Activated T-helper 1 cell treated with anti-CD3 and anti-CD28 coated beads, Interleukin-2, amount 50 U/mL, for 16 hours (primary cell): ENCODE data around the gene TM9SF2.

Source experiments
- DNase-seq, 2 donors: peaks; one replicate each; pipeline ENCODE4 v3.0.0-alpha.2; 2020; ENCODE audit warnings: low read depth in 1 of 2, low spot score in 1 of 2

The TM9SF2 gene

GRCh38 chr13:99575376-99576120 is 74.3 kb downstream of the TM9SF2 start:
- DNase-seq: no peak

GRCh38 chr13:99577934-99578917 is 77.0 kb downstream of the TM9SF2 start:
- DNase-seq: no peak

- DNase-seq: no peak
Observed at GRCh38 chr13:99580500-99581268, 79.4 kb downstream of the TM9SF2 start.

- DNase-seq: no peak
Observed at GRCh38 chr13:99582511-99582910, 81.2 kb downstream of the TM9SF2 start.

- DNase-seq: no peak
Observed at GRCh38 chr13:99585609-99586008, 84.3 kb downstream of the TM9SF2 start.

- no peak for DNase-seq
Observed at GRCh38 chr13:99587021-99587420, 85.7 kb downstream of the TM9SF2 start.

GRCh38 chr13:99587893-99588606 is 86.8 kb downstream of the TM9SF2 start:
- DNase-seq: no peak

- no peak for DNase-seq
Observed at GRCh38 chr13:99589575-99589974, 88.3 kb downstream of the TM9SF2 start.

- DNase-seq: no peak
Observed at GRCh38 chr13:99590519-99591011, 89.3 kb downstream of the TM9SF2 start.

GRCh38 chr13:99596180-99596579 is 94.9 kb downstream of the TM9SF2 start:
- no peak for DNase-seq

- DNase-seq: no peak
Observed at GRCh38 chr13:99600318-99600717, 99.0 kb downstream of the TM9SF2 start.

- no peak for DNase-seq
Observed at GRCh38 chr13:99601535-99601934, 100.3 kb downstream of the TM9SF2 start.

GRCh38 chr13:99604636-99605035 is 103.4 kb downstream of the TM9SF2 start:
- DNase-seq: no peak

GRCh38 chr13:99605420-99606323 is 104.4 kb downstream of the TM9SF2 start:
- DNase-seq: peak; percentile 15 to 23

GRCh38 chr13:99606324-99607066 is 105.2 kb downstream of the TM9SF2 start, which contains the start of gene CLYBL:
CLYBL (plus strand) TSS chr13:99606690.
- peak; percentile 86 to 87 for DNase-seq

GRCh38 chr13:99608345-99608744 is 107.1 kb downstream of the TM9SF2 start:
- no peak for DNase-seq

GRCh38 chr13:99610702-99611289 is 109.5 kb downstream of the TM9SF2 start:
- DNase-seq: no peak
